Spleen (tissue), 7 donors: ENCODE measurements around the gene CANT1.

ENCODE experiments used
- POLR2A ChIP-seq, 3 donors: fragments of 450-650 bp; IDR thresholded peaks; one replicate each; pipeline ENCODE4 v1.5.1; 2017; ENCODE audit warnings: antibody characterized with exemption in 3 of 3, mild to moderate bottlenecking in 1 of 3
- POLR2AphosphoS5 ChIP-seq, 3 donors: sonication (generic); formaldehyde crosslinking; IDR thresholded peaks; one replicate each; pipeline ENCODE4 v1.5.1; 2017; ENCODE audit warnings: antibody characterized with exemption in 3 of 3
- TF ChIP-seq, protein P1 (sequence below), 11 experiments: fragments of 200-600 bp in 7 of 11; fragments of 450-650 bp in 4 of 11; sonication (generic) in 4 of 11; IDR thresholded peaks in 8 of 11; conservative IDR thresholded peaks in 3 of 11; 1 replicate in 7 of 11; 2 replicates in 4 of 11; pipeline versions ENCODE4 v1.4.0 to v1.8.0; 2016 to 2021; ENCODE audit warnings: antibody characterized with exemption in 11 of 11, inconsistent platforms in 4 of 11, mild to moderate bottlenecking in 1 of 11
- donor health status: DM: no; HTN: no; CAD: no; lungs with moderate emphysema.
- donor health status: DM: no; HTN: no; CAD: no.
- donor health status: DM: no; HTN: no; CAD: no.

DNA sequence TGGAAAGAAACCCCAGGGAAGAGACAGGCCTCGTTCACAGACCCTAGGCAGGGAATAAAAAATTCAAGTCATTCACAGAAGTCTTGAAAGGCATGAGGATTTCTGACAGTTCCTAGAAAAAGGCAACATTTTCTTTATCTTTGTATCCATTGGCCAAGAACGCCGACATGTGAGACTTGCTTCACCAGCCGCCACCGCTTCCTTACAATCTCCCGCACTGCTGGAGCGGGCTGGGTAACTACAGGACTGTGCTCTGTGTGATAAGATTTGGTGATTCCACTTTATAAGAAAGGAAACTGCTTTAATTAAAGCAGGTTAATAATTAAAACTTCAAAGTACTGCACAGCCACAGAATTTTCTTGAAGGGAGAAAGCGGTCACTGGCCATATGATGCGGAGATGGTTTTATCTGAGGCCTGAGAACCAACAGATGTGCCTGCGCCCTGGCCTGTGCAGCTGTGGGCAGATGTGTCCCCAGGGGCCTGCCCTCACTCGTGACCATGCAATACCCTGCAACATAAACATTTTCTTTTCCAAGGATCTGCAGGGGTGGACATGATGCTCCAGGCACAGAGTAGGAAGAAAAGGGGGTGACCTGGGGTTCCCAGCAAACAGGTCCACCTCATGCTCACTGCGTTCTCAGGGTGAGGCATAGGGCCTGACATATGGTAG is 16.9 kb downstream of the CANT1 start:
- TF ChIP-seq POLR2A (IDR thresholded peaks at IDR 0.05) = no peak
- TF ChIP-seq, protein P1, sequence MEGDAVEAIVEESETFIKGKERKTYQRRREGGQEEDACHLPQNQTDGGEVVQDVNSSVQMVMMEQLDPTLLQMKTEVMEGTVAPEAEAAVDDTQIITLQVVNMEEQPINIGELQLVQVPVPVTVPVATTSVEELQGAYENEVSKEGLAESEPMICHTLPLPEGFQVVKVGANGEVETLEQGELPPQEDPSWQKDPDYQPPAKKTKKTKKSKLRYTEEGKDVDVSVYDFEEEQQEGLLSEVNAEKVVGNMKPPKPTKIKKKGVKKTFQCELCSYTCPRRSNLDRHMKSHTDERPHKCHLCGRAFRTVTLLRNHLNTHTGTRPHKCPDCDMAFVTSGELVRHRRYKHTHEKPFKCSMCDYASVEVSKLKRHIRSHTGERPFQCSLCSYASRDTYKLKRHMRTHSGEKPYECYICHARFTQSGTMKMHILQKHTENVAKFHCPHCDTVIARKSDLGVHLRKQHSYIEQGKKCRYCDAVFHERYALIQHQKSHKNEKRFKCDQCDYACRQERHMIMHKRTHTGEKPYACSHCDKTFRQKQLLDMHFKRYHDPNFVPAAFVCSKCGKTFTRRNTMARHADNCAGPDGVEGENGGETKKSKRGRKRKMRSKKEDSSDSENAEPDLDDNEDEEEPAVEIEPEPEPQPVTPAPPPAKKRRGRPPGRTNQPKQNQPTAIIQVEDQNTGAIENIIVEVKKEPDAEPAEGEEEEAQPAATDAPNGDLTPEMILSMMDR (IDR thresholded peaks at IDR 0.05 in 8 of 11, conservative IDR thresholded peaks at IDR 0.05 in 3 of 11) = no peak
- TF ChIP-seq POLR2AphosphoS5 (IDR thresholded peaks at IDR 0.05) = no peak
